Epithelial cell of esophagus (primary cell): ENCODE data around the gene CAPN1.
"Not testable (repeated sequence)": the region's sequence is repeated elsewhere in the genome, so short reads cannot be mapped to it uniquely, and the experiment has no call there.

Source experiments
- DNase-seq: peaks from one replicate; pipeline ENCODE4 v3.0.0; 2010; ENCODE audit warnings: low read depth
- H3K4me3 ChIP-seq: 2 replicates; pipeline ENCODE4 v1.5.1; 2011; ENCODE audit warnings: mild to moderate bottlenecking, low read length, control low read depth
- TF ChIP-seq, protein P1 (sequence below): IDR thresholded peaks from 2 replicates; pipeline ENCODE4 v1.5.1; 2011; ENCODE audit warnings: low read depth, mild to moderate bottlenecking, low read length, control low read depth, inconsistent platforms; ENCODE audit not compliant: insufficient read depth; ENCODE audit errors: missing control alignments

CAPN1 gene

DNA sequence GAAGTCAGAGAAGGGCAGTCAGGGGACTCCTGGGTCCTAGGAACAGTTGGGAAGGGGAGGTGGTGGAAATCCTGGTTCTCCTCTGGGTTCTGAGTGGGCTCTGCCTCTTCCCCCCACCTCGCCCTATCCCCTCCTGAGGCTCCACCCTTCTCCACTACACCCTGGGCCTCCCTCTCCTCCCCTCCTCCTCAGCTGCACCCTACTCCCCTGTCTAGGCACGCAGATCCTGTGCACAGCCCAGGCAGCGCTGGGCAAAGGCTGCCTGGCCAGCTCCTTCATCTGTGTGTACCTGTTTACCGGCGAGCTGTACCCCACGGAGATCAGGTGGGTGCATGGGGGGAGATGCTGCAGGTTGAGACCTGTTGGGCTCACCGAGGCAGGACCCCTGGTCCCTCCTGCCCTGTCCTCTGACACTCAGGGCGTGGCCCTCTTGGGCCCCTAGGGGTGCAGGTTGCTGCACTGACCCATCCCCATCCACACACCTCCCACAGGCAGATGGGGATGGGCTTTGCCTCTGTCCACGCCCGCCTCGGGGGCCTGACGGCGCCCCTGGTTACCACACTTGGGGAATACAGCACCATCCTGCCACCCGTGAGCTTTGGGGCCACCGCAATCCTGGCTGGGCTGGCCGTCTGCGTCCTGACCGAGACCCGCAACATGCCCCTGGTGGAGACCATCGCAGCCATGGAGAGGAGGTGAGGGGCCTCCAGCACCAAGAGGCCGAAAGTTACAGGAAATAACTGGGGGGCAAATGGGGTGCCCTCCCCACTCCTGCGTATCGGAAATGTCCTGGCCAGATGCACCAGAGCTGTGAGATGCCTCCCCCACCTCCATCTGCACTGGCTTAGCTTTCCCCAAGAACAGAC lies 54.7 kb downstream of the CAPN1 start:
- TF ChIP-seq, protein P1, sequence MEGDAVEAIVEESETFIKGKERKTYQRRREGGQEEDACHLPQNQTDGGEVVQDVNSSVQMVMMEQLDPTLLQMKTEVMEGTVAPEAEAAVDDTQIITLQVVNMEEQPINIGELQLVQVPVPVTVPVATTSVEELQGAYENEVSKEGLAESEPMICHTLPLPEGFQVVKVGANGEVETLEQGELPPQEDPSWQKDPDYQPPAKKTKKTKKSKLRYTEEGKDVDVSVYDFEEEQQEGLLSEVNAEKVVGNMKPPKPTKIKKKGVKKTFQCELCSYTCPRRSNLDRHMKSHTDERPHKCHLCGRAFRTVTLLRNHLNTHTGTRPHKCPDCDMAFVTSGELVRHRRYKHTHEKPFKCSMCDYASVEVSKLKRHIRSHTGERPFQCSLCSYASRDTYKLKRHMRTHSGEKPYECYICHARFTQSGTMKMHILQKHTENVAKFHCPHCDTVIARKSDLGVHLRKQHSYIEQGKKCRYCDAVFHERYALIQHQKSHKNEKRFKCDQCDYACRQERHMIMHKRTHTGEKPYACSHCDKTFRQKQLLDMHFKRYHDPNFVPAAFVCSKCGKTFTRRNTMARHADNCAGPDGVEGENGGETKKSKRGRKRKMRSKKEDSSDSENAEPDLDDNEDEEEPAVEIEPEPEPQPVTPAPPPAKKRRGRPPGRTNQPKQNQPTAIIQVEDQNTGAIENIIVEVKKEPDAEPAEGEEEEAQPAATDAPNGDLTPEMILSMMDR = no peak
- H3K4me3 ChIP-seq = no peak overlapping the region
- no peak for DNase-seq

DNA sequence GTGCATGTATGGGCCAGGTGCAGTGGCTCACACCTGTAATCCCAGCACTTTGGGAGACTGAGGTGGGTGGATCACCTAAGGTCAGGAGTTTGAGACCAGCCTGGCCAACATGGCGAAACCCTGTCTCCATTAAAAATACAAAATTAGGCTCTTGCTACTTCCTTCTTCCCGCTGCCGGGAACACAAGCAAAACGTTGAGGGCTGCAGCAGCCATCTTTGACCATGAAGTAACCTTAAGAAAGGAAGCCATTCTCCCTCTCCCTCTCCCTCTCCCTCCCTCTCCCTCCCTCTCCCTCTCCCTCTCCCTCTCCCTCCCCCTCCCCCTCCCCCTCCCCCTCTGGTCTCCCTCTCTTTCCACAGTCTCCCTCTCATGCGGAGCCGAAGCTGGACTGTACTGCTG lies 56.6 kb downstream of the CAPN1 start:
- not testable (repeated sequence) for DNase-seq, H3K4me3 ChIP-seq

DNA sequence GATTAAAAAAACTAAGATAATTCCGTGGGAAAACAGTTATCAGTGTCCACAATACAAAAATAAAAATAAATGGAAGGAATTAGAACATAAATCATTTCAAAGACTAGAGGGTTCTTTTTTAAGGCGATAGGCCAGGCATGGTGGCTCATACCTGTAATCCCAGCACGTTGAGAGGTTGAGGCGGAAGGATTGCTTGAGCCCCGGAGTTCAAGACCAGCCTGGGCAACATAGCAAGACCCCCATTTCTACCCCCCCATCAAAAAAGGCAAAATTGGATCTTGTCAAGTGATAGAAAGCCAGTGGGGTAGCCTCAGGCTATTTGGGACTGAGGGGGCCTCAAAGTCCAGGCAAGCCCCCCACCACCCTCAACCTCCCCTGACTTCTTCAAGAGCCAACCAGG lies 59.4 kb downstream of the CAPN1 start:
- no peak overlapping the region for H3K4me3 ChIP-seq
- TF ChIP-seq, protein P1 = no peak
- DNase-seq = no peak

DNA sequence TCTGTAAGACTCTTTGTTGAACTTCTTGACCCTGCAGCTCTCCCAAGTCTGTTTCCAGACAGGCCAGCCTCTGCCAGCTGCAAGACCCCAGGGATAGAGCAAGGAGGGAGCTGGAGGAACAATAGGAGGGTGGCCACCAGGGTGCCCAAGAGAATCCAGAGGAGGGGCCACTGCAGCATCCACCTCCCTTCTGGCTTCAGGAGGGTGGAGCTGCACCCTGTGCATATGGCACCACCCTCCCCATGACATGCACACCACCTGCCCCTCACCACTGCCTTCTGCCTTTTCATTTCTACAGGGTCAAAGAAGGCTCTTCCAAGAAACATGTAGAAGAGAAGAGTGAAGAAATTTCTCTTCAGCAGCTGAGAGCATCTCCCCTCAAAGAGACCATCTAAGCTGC lies 60.0 kb downstream of the CAPN1 start:
- no peak overlapping the region for H3K4me3 ChIP-seq
- DNase-seq = no peak
- TF ChIP-seq, protein P1 = no peak

DNA sequence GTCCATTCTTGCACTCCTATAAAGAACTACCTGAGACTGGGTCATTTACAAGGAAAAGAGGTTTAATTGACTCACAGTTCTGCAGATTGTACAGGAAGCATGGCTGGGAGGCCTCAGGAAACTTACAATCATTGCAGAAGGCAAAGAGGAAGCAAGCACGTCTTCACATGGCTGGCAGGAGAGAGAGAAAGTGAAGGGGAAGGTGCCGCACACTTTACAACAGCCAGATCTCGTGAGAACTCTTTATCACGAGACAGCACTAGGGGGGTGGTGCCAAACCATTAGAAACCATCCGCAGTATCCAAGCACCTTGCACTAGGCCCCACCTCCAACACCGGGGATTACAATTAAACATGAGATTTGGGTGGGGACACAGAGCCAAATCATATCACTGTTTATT lies 60.7 kb downstream of the CAPN1 start:
- no peak overlapping the region for H3K4me3 ChIP-seq
- TF ChIP-seq, protein P1 = no peak
- DNase-seq = no peak

DNA sequence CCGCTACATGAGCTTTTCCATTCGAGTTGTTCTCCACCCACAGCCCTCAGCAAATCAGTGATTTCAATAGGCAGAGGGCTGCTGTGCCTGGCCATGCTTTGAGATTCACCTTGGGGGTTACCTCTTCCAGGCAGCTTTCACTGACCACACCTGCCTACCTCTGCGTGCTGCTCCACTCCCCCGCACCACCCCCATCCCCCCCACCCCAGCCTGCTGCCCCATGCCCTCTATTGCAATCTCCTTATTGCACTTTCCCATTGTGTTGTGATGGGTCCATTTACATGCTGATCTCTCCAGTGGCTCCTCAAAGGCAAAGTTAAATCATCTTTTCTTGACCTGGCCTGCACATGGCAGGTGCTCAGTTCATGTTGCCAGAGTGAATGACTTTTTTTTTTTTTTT lies 62.1 kb downstream of the CAPN1 start:
- no peak for DNase-seq
- TF ChIP-seq, protein P1 = no peak

DNA sequence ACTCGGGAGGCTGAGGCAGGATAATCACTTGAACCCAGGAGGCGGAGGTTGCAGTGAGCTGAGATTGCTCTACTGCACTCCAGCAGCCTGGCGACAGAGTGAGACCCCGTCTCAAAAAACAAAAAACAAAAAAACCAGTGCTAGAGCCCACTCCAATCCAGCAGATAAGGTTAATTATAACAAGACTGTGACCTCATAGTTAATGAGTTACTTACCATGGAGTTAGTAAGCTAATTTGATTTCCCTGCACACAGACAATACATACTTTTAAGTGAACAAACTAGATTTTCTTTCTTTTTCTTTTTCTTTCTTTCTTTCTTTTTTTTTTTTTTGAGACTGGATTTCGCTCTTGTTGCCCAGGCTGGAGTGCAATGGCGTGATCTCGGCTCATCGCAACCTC lies 63.3 kb downstream of the CAPN1 start:
- H3K4me3 ChIP-seq = not testable (repeated sequence)

More for the DNA sequence above, 62.1 kb downstream of the CAPN1 start:
- no peak overlapping the region for H3K4me3 ChIP-seq

DNA sequence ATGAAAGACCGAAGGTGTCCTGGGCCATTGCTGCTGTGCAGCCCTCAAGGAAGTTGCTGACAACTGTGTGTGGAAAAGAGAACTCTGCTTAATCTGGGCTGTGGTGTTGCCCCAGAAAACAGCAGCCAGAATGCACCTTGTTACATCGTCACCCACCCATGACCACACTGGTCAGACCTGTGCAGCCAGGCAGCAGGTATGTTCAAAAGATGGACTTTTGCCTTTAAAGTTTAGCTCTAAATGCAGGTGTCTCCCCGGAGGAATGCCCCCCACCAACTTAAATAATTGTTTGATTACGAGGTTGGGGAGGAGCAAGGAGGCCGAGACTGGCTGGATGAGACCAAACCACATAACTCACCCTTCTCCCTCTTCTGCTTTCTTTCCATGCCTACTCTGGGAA lies 64.8 kb downstream of the CAPN1 start:
- no peak overlapping the region for H3K4me3 ChIP-seq
- TF ChIP-seq, protein P1 = no peak
- no peak for DNase-seq

More for the DNA sequence above, 63.3 kb downstream of the CAPN1 start:
- DNase-seq = not testable (repeated sequence)

DNA sequence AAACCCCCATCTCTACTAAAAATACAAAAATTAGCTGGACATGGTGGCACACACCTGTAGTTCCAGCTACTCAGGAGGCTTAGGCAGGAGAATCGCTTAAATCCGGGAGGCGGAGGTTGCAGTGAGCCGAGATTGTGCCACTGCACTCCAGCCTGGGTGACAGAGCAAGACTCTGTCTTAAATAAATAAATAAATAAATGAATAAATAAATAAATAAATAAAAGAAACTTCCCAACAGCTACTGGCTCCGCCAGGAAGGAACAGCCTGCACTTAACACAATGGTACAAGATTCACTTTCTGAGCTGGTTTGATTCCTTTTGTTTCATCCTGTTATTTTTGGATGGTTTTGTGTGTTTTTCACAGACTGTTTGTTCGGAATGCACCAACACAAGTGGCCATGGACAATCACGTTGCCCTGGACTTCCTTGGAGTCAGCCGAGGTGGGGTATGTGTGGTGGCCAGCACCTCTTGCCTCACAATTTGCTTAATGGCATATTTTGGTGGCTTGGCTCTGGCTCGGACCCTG lies 66.5 kb downstream of the CAPN1 start:
- not testable (repeated sequence) for DNase-seq, H3K4me3 ChIP-seq
